HepG2 (cell line): ENCODE measurements around the gene TMEM232. TPM values are rescaled to one million over a fixed set of nuclear protein-coding genes. Genes with fewer than 3 reads are reported as not detected.
"Not testable (repeated sequence)": the region's sequence is repeated elsewhere in the genome, so short reads cannot be mapped to it uniquely, and the experiment has no call there.

Experiments used
- ATAC-seq: fragments of 200-7000 bp; cut with Tn5 transposase; 3 replicates; pipeline ENCODE4 v1.9.1; 2020; ENCODE audit warnings: mild to moderate bottlenecking, moderate library complexity
- BruUV-seq: library from RNA; stranded (reverse); fragments of 400-500 nt; replicated peaks from 2 replicates; lab custom pipeline; 2021; lab: Mats Ljungman, UMichigan
- CTCF ChIA-PET: fragments of 300-600 bp; formaldehyde crosslinking; extraction: SDS; loops from one replicate; lab custom pipeline; 2021; ENCODE audit warnings: low total read pairs, inconsistent platforms, low intra/inter-chr PET ratio; lab: Yijun Ruan, JAX
- POLR2A ChIA-PET: fragments of 350-600 bp; sonication (Branson Sonifier 250); formaldehyde crosslinking; loops from one replicate; lab custom pipeline; 2020; ENCODE audit warnings: antibody characterized with exemption, inconsistent platforms; lab: Yijun Ruan, JAX
- DNase-seq: peaks from one replicate; pipeline ENCODE4 v3.0.0-alpha.2; 2015; ENCODE audit warnings: low spot score
- FAIRE-seq: peaks from 3 replicates; lab custom pipeline; 2011; peaks lifted over from hg19 to GRCh38; lab: Jason Lieb, UNC
- H2AFZ ChIP-seq: one replicate; pipeline ENCODE4 v1.6.1; 2011; ENCODE audit warnings: low read length, inconsistent platforms
- H3K27ac ChIP-seq: fragments of 300-600 bp; 3 replicates; pipeline ENCODE4 v1.8.0; 2011; ENCODE audit warnings: mixed run types, mild to moderate bottlenecking, mixed read lengths, low read length, inconsistent platforms; ENCODE audit not compliant: insufficient read depth; ENCODE audit errors: extremely low read length
- H3K27me3 ChIP-seq, 2 experiments: fragments of 200-600 bp in 1 of 2; 2 replicates in 1 of 2; 3 replicates in 1 of 2; pipeline versions ENCODE4 v1.6.0 to v1.8.0; 2011; ENCODE audit warnings: low read length in 2 of 2, mild to moderate bottlenecking in 2 of 2, moderate library complexity in 2 of 2, inconsistent platforms in 1 of 2; ENCODE audit not compliant: insufficient read depth in 2 of 2, control insufficient read depth in 1 of 2
- H3K36me3 ChIP-seq, 2 experiments: fragments of 200-600 bp in 1 of 2; replicated peaks in 1 of 2; 2 replicates in 1 of 2; 3 replicates in 1 of 2; pipeline versions ENCODE4 v1.5.1 to v1.8.0; 2011; ENCODE audit warnings: low read length in 2 of 2, inconsistent platforms in 1 of 2; ENCODE audit not compliant: insufficient read depth in 2 of 2, control insufficient read depth in 1 of 2
- H3K4me1 ChIP-seq: 2 replicates; pipeline ENCODE4 v1.5.1; 2012; ENCODE audit warnings: low read length, inconsistent platforms; ENCODE audit not compliant: insufficient read depth
- H3K4me2 ChIP-seq: 2 replicates; pipeline ENCODE4 v1.6.0; 2011; ENCODE audit warnings: low read depth, low read length, inconsistent platforms
- H3K4me3 ChIP-seq, 3 experiments: fragments of 200-600 bp in 1 of 3; sonication (generic), shearing (Covaris generic) in 1 of 3; replicated peaks in 1 of 3; 2 replicates each; pipeline ENCODE4 v1.5.1; 2011 to 2016; ENCODE audit warnings: low read length in 3 of 3, inconsistent platforms in 2 of 3, low read depth in 2 of 3, mild to moderate bottlenecking in 2 of 3, control low read depth in 1 of 3, mixed read lengths in 1 of 3; ENCODE audit not compliant: insufficient read depth in 1 of 3
- H3K79me2 ChIP-seq: one replicate; pipeline ENCODE4 v1.6.1; 2011; ENCODE audit warnings: low read length, inconsistent platforms; ENCODE audit not compliant: insufficient read depth
- H3K9ac ChIP-seq: 2 replicates; pipeline ENCODE4 v1.6.0; 2011; ENCODE audit warnings: mild to moderate bottlenecking, low read depth, low read length, inconsistent platforms; ENCODE audit not compliant: insufficient read depth
- H3K9me3 ChIP-seq: 2 replicates; pipeline ENCODE4 v1.5.1; 2012; ENCODE audit warnings: mild to moderate bottlenecking, low read length
- H4K20me1 ChIP-seq: 2 replicates; pipeline ENCODE4 v1.6.0; 2011; ENCODE audit warnings: inconsistent platforms, mild to moderate bottlenecking, low read length, moderate library complexity; ENCODE audit not compliant: insufficient read depth
- MAFF ChIP-seq: IDR thresholded peaks from 2 replicates; pipeline ENCODE4 v1.6.1; 2011; ENCODE audit warnings: low read depth, low read length, improper control_type of control experiment
- PRDM15 ChIP-seq: sonication (generic); formaldehyde crosslinking; IDR thresholded peaks from 2 replicates; pipeline ENCODE4 v1.4.0; 2020; ENCODE audit warnings: missing genetic modification reagents
- ZNF576 ChIP-seq: sonication (generic); formaldehyde crosslinking; IDR thresholded peaks from 2 replicates; pipeline ENCODE4 v1.4.0; 2020; ENCODE audit warnings: mild to moderate bottlenecking, missing genetic modification reagents
- ZNF777 ChIP-seq: sonication (generic); formaldehyde crosslinking; IDR thresholded peaks from 2 replicates; pipeline ENCODE4 v1.4.0; 2020; ENCODE audit warnings: missing genetic modification reagents
- WGBS: methylation state at CpG from one replicate; pipeline ENCODE4 v1.1.6; 2017; ENCODE audit warnings: low lambda C conversion rate; 5-methylcytosine and 5-hydroxymethylcytosine counted together
- in situ Hi-C: cut with HindIII; loops from 2 replicates; pipeline ENCODE4 v1.10.0; 2017; ENCODE audit warnings: low pct_unique_long_range_greater_than_20kb; ENCODE audit not compliant: extremely low pct_ligation_motif_present
- intact Hi-C: fragments of 100-400 bp; cut with micrococcal nuclease; formaldehyde crosslinking; loops from one replicate; pipeline ENCODE4 v1.10.0; 2022; ENCODE audit not compliant: unreplicated experiment
- polyA plus RNA-seq, 8 experiments: library from polyadenylated mRNA; depleted of rRNA in 3 of 8; stranded (reverse) in 7 of 8; unstranded in 1 of 8; fragments of >200 nt; fragmentation: Illumina TruSeq in 4 of 8; extraction: Trizol in 4 of 8; gene quantifications; 2 replicates each; pipeline versions ENCODE4 v1.2.1 to v1.2.3, GENCODE V29; 2011 to 2016; ENCODE audit warnings: low read depth in 4 of 8, missing spikeins in 1 of 8, mixed read lengths in 1 of 8; ENCODE audit not compliant: insufficient read depth in 1 of 8
- total RNA-seq, 5 experiments: library from RNA; depleted of rRNA; stranded (reverse); fragments of >200 nt; fragmentation: Illumina TruSeq; extraction: Trizol; gene quantifications; 2 replicates each; pipeline ENCODE4 v1.2.3, GENCODE V29; 2016; ENCODE audit warnings: low read depth in 1 of 5

Gene TMEM232
- total and polyA plus RNA-seq, 2 of the 13 experiments (the other 11 are each of a cell fraction or from before 2014, with no cell fraction given): 0.29 to 0.71 TPM

- H2AFZ ChIP-seq: no peak overlapping the region
- no peaks in the 10 kb centered on the region for H3K79me2 ChIP-seq
- no TSS peak for BruUV-seq
- DNase-seq (no peak), ATAC-seq (no peak), FAIRE-seq (no peak)
- H4K20me1 ChIP-seq: no peaks in the 10 kb centered on the region
- WGBS: 30% methylated on average over 1 of the region's 1 CpG
- no peaks in the 10 kb centered on the region for H3K4me1 ChIP-seq
- ChIA-PET POLR2A (no interaction called here), CTCF (no interaction called here)
- H3K4me3 ChIP-seq: no peak overlapping the region
- in situ Hi-C loops: no loop called here
- H3K9me3 ChIP-seq: no peaks in the 10 kb centered on the region
- no peak overlapping the region for H3K27ac ChIP-seq
- no peaks in the 10 kb centered on the region; a peak in 1 of 5 replicates for H3K27me3 ChIP-seq
- intact Hi-C loops: no loop called here
- TF ChIP-seq ZNF777 (CRISPR knock-in tag): no peak
- TF ChIP-seq PRDM15: no peak
- TF ChIP-seq MAFF: 0 out of 2 replicates have a peak, but pooled peaks have one; percentile 2
- no peak for TF ChIP-seq ZNF576
- H3K9ac ChIP-seq: no peak overlapping the region
- no peaks in the 10 kb centered on the region for H3K36me3 ChIP-seq
- H3K4me2 ChIP-seq: no peak overlapping the region
These were observed 24.2 kb downstream of the TMEM232 start for GRCh38 chr5:110702300-110702699.

- H3K4me2 ChIP-seq, H3K4me1 ChIP-seq, DNase-seq, H3K27ac ChIP-seq, H3K4me3 ChIP-seq, in situ Hi-C loops, BruUV-seq, CTCF ChIA-PET, H3K79me2 ChIP-seq, intact Hi-C loops, H3K27me3 ChIP-seq, FAIRE-seq, ATAC-seq, POLR2A ChIA-PET, H3K9ac ChIP-seq, H3K36me3 ChIP-seq, H2AFZ ChIP-seq, H3K9me3 ChIP-seq, H4K20me1 ChIP-seq: not testable (repeated sequence)
- no CpG with 5 or more reads among the region's 5 CpGs for WGBS
These were observed 33.8 kb downstream of the TMEM232 start for GRCh38 chr5:110692669-110693068.

- FAIRE-seq, H3K4me2 ChIP-seq, H2AFZ ChIP-seq, H3K4me1 ChIP-seq, in situ Hi-C loops, H3K4me3 ChIP-seq, H3K36me3 ChIP-seq, ATAC-seq, H3K27me3 ChIP-seq, BruUV-seq, CTCF ChIA-PET, H3K79me2 ChIP-seq, H4K20me1 ChIP-seq, H3K9me3 ChIP-seq, H3K9ac ChIP-seq, POLR2A ChIA-PET, intact Hi-C loops, H3K27ac ChIP-seq, DNase-seq: not testable (repeated sequence)
- WGBS: 0% methylated on average over 1 of the region's 1 CpG
These were observed 35.9 kb downstream of the TMEM232 start for GRCh38 chr5:110690587-110690986.
